Tibial nerve (tissue), 4 donors: Measurements from ENCODE around the gene THSD4. TPM values are rescaled to one million over a fixed set of nuclear protein-coding genes. Genes with fewer than 3 reads are reported as not detected.

Experiments used
- DNase-seq, 2 donors: peaks; one replicate each; pipeline ENCODE4 v3.0.0-alpha.2; 2019; ENCODE audit warnings: low spot score in 2 of 2
- H3K27ac ChIP-seq, 4 donors: fragments of 200-600 bp; sonication (generic) in 3 of 4; one replicate each; pipeline ENCODE4 v1.5.1; 2017 to 2019; ENCODE audit warnings: mild to moderate bottlenecking in 1 of 4
- H3K27me3 ChIP-seq, 2 donors: fragments of 200-600 bp; sonication (generic) in 1 of 2; one replicate each; pipeline versions ENCODE4 v1.5.1 to v1.6.0; 2017 to 2019
- H3K36me3 ChIP-seq, 3 donors: fragments of 200-600 bp; sonication (generic); one replicate each; pipeline ENCODE4 v1.5.1; 2018 to 2019
- H3K4me1 ChIP-seq, 4 donors: fragments of 200-600 bp; sonication (generic) in 3 of 4; one replicate each; pipeline ENCODE4 v1.5.1; 2017 to 2019
- H3K4me3 ChIP-seq, 4 donors: fragments of 200-600 bp; sonication (generic) in 3 of 4; one replicate each; pipeline ENCODE4 v1.5.1; 2017 to 2019; ENCODE audit warnings: mild to moderate bottlenecking in 1 of 4, moderate library complexity in 1 of 4
- H3K9me3 ChIP-seq, 4 donors: fragments of 200-600 bp; sonication (generic) in 3 of 4; one replicate each; pipeline ENCODE4 v1.5.1; 2017 to 2019
- CTCF ChIP-seq, 5 experiments: fragments of 200-600 bp in 3 of 5; fragments of 450-650 bp in 2 of 5; sonication (generic) in 3 of 5; IDR thresholded peaks; one replicate each; pipeline ENCODE4 v1.5.1; 2016 to 2019; ENCODE audit warnings: antibody characterized with exemption in 5 of 5, mild to moderate bottlenecking in 3 of 5, moderate library complexity in 2 of 5
- EP300 ChIP-seq, 2 donors: sonication (generic); formaldehyde crosslinking; IDR thresholded peaks; one replicate each; pipeline ENCODE4 v1.6.1; 2017; ENCODE audit warnings: antibody characterized with exemption in 2 of 2, mild to moderate bottlenecking in 1 of 2
- POLR2A ChIP-seq, 2 donors: fragments of 450-650 bp; IDR thresholded peaks; one replicate each; pipeline ENCODE4 v1.6.1; 2017; ENCODE audit warnings: antibody characterized with exemption in 2 of 2, mild to moderate bottlenecking in 2 of 2, moderate library complexity in 2 of 2
- WGBS, 2 donors: methylation state at CpG; one replicate each; pipeline ENCODE4 v1.1.5; 2018; 5-methylcytosine and 5-hydroxymethylcytosine counted together
- total RNA-seq, 4 donors: library from RNA; depleted of rRNA; stranded (reverse); fragments of >200 nt; gene quantifications; one replicate each; pipeline ENCODE4 v1.1.0, GENCODE V29; 2016

THSD4 gene
- total RNA-seq, 4 donors from 2014 or later, result 9.6 to 25.1 (median 21.2) TPM

GRCh38 chr15:71573599-71573998 is 458.3 kb downstream of the THSD4 start:
- Histone ChIP-seq H3K9me3 (no peaks in the 10 kb centered on the region), H3K4me3 (no peak overlapping the region), H3K4me1 (peaks cover 0 to 5% (median 0%) of the 10 kb centered on the region in 4 donors), H3K36me3 (no peaks in the 10 kb centered on the region), H3K27me3 (no peaks in the 10 kb centered on the region), H3K27ac (no peak overlapping the region)
- TF ChIP-seq CTCF (IDR thresholded peaks at IDR 0.05) (no peak), POLR2A (IDR thresholded peaks at IDR 0.05) (no peak), EP300 (IDR thresholded peaks at IDR 0.05) (no peak)
- no peak for DNase-seq
- 82 to 83% methylated on average over 2 of the region's 2 CpGs for WGBS, 2 donors

- H3K4me3 ChIP-seq, result no peak overlapping the region
- no peaks in the 10 kb centered on the region for H3K36me3 ChIP-seq
- no peaks in the 10 kb centered on the region for H3K27me3 ChIP-seq
- no peaks in the 10 kb centered on the region for H3K9me3 ChIP-seq
- H3K4me1 ChIP-seq, result peaks cover 0 to 5% (median 0%) of the 10 kb centered on the region in 4 donors
- 65 to 72% methylated on average over 5 of the region's 5 CpGs for WGBS, 2 donors
- no peak overlapping the region for H3K27ac ChIP-seq
- TF ChIP-seq POLR2A (IDR thresholded peaks at IDR 0.05), result no peak
- peak in 3 of 5 experiments; percentile 10 to 22 (median 19) for TF ChIP-seq CTCF (IDR thresholded peaks at IDR 0.05)
- no peak for TF ChIP-seq EP300 (IDR thresholded peaks at IDR 0.05)
- no peak for DNase-seq
Measured at GRCh38 chr15:71575474-71576045, 460.3 kb downstream of the THSD4 start.

DNA sequence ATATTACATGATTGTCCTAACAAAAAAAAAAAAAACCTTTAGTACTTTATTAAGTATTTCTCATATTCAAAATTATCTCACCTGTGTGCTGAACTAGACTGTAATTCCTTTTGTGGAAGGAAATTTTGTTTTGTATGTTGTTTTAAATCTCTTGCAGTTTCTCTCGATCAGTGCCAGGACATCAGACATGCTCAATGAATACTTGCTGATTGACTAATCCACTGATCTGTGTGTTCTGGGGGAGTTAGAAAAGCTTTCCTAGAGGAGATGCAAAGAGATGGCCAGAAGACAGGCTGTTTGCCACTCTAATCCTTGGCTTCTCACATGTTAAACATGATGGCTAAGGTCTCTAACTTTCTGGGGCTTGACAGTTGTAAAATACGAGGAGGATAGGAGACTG is 461.8 kb downstream of the THSD4 start:
- Histone ChIP-seq H3K36me3 (no peaks in the 10 kb centered on the region), H3K27ac (no peak overlapping the region), H3K4me3 (no peak overlapping the region), H3K27me3 (no peaks in the 10 kb centered on the region), H3K9me3 (no peaks in the 10 kb centered on the region), H3K4me1 (peaks cover 0 to 5% (median 0%) of the 10 kb centered on the region in 4 donors)
- 45 to 56% methylated on average over 2 of the region's 2 CpGs for WGBS, 2 donors
- TF ChIP-seq POLR2A (IDR thresholded peaks at IDR 0.05) (no peak), CTCF (IDR thresholded peaks at IDR 0.05) (no peak), EP300 (IDR thresholded peaks at IDR 0.05) (no peak)
- no peak for DNase-seq

GRCh38 chr15:71581398-71581930 is 466.2 kb downstream of the THSD4 start:
- WGBS, 2 donors, result 85 to 86% methylated on average over 2 of the region's 2 CpGs
- H3K27ac ChIP-seq, result no peak overlapping the region
- no peaks in the 10 kb centered on the region for H3K36me3 ChIP-seq
- no peaks in the 10 kb centered on the region for H3K4me1 ChIP-seq
- H3K4me3 ChIP-seq, result no peak overlapping the region
- TF ChIP-seq POLR2A (IDR thresholded peaks at IDR 0.05), result no peak
- TF ChIP-seq EP300 (IDR thresholded peaks at IDR 0.05), result no peak
- TF ChIP-seq CTCF (IDR thresholded peaks at IDR 0.05), result no peak
- H3K27me3 ChIP-seq, result no peaks in the 10 kb centered on the region
- H3K9me3 ChIP-seq, result peaks cover 0 to 23% (median 7%) of the 10 kb centered on the region in 4 donors
- no peak for DNase-seq

DNA sequence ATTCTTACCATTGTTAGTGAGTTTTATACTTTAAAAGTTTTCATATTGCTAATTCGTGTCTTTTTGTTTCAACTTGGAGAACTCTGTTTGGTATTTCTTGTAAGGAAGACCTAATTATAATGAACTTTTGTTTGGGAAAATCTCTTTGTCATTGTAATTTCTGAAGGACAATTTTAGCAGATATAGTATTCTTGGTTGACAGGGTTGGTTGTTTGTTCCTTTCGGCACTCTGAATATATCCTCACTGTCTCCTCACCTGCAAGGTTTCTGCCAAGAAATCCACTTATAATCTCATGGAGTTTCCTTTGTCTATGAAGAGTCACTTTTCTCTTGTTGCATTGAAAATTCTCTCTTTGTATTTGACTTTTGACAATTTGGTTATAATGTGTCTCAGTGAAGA is 469.9 kb downstream of the THSD4 start:
- no peak overlapping the region for H3K4me3 ChIP-seq
- no peak for TF ChIP-seq CTCF (IDR thresholded peaks at IDR 0.05)
- TF ChIP-seq POLR2A (IDR thresholded peaks at IDR 0.05), result no peak
- no peak for TF ChIP-seq EP300 (IDR thresholded peaks at IDR 0.05)
- H3K9me3 ChIP-seq, result peaks cover 0 to 27% (median 7%) of the 10 kb centered on the region in 4 donors
- H3K27me3 ChIP-seq, result no peaks in the 10 kb centered on the region
- DNase-seq, result no peak
- no peaks in the 10 kb centered on the region for H3K36me3 ChIP-seq
- H3K27ac ChIP-seq, result no peak overlapping the region
- WGBS, 2 donors, result 45 to 73% methylated on average over 2 of the region's 2 CpGs
- no peaks in the 10 kb centered on the region for H3K4me1 ChIP-seq
